Measurements from ENCODE around the gene TRPM7.
A peak's percentile ranks its signal among the peaks of the same experiment; 100 is the strongest.
"Not testable (repeated sequence)": the region's sequence is repeated elsewhere in the genome, so short reads cannot be mapped to it uniquely, and the experiment has no call there.

The TRPM7 gene

DNA sequence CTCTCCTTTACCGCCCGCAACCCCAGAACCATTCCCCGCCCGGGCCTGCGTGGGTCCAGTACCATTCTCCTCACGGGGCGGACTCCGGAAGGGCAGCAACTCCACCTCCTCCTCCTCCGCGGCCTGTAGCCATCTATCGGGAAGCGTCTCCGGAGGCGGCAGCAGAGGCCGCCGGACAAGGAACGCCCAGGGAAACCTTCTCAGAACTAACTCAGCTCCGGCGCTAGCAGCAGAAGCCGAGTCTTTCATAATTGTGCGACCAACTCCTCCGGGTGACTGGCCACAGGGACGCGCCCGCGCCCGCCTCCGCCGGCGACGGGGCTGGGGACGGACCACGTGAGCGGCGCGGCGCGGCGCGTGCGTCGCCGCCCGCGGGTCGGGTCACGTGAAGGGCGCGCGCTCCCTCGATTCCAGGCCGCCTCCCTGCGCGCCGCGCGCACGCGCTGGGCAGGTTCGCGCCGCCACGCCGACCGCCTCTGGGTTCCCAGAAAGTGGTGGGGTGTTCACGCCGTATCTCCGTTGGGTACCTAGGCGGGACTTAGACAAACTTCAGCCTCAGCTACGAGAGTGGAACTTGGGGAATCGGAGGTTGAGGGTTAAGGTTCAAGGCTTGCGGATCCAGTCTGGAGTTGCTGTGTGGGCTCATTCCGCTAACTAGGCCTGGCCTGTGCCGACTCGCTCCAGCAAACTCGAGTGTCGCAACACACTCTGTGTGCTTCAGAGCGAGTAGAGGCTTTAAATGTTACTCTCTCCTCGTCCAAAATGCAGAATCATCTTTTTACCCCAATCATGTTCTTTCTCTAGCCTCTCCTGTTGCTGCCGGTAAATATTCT, at the start of gene TRPM7:
Gene TRPM7 (minus strand): TSS at position 329 of the 833 bp plus-strand sequence. CDS start 264 bp downstream, at position 65.
- DNase-seq (ENCODE audit: extremely low read depth in 1 of 2, low read depth in 1 of 2): peak; percentile 77 to 81

DNA sequence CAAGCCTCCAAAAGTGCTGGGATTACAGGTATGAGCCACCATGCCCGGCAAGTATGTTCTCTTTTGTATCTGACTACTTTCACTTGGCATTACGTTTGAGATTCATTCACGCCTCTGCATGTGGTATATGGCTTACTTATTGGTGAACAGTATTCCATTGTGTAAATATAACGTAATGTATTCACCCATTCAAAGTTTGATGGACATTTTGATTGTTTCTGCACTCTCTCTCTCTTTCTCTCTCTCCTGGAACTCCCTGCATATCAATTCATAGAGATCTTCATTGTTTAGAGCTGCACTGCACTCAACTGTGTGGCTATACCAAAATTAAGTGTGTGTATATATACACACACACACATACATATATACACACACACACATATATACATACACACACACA, 48.6 kb upstream of the TRPM7 start:
- DNase-seq (ENCODE audit: extremely low read depth in 1 of 2, low read depth in 1 of 2): no peak

DNA sequence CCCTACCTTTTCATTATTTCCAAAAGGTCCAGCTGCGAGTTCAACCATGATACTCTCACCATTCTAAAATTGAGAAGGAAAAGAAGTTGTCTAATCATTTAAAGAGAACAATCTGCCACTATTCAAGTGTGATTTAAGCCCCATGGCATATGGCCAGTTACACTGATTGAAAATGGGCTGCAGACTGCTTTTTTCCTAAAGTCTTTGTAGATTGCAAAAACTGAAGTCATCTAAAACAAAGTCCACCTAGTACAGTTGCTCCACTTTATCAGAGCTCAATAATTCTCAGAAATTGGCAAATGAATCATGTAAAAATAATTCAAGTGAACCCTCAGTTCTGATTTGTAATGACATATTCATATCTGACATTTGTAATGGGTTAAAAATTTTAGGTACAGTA, 39.7 kb upstream of the TRPM7 start:
- DNase-seq (ENCODE audit: extremely low read depth in 1 of 2, low read depth in 1 of 2): no peak

GRCh38 chr15:50718700-50719125, 32.1 kb upstream of the TRPM7 start:
- no peak for DNase-seq (ENCODE audit: extremely low read depth in 1 of 2, low read depth in 1 of 2)

DNA sequence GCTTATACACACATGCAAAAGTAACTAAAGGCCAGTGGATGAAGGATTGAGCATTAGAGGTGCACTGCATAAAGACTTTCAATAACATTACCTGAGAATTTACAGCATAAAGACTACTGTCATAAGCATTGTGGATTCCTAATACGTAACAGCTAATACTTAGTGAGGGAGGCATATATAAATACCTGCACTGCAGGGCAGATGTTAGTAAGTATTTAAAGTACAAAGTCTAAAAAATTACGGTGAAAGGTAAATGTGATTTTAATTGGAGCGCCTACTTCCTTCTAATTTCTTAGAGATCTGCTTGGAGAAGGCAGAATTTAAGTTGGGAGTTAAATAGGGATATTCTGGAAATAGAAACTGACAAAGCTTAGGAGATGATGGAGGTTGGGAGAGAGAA, 25.4 kb upstream of the TRPM7 start:
- no peak for DNase-seq (ENCODE audit: extremely low read depth in 1 of 2, low read depth in 1 of 2)

DNA sequence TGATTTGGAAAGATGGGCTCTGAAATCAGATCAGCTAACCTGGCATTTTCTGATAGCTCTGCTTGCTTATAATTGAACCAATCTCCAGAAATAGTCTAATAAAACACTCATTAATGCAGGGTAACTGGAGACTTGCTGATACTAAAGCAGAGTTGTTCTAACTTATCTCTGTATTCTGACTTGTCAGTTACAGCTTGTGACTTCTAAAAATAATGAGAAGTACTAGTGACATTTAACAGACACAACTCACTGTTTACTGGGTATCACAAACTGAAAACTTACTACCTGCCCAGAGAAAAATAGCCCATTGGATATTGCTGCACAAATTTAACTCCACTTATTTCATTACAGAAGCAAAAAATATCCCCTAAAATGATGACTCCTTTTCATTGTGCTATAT, 24.0 kb upstream of the TRPM7 start:
- DNase-seq (ENCODE audit: extremely low read depth in 1 of 2, low read depth in 1 of 2): no peak

- DNase-seq (ENCODE audit: extremely low read depth in 1 of 2, low read depth in 1 of 2): no peak
Observed at GRCh38 chr15:50707878-50708427, 21.4 kb upstream of the TRPM7 start.

DNA sequence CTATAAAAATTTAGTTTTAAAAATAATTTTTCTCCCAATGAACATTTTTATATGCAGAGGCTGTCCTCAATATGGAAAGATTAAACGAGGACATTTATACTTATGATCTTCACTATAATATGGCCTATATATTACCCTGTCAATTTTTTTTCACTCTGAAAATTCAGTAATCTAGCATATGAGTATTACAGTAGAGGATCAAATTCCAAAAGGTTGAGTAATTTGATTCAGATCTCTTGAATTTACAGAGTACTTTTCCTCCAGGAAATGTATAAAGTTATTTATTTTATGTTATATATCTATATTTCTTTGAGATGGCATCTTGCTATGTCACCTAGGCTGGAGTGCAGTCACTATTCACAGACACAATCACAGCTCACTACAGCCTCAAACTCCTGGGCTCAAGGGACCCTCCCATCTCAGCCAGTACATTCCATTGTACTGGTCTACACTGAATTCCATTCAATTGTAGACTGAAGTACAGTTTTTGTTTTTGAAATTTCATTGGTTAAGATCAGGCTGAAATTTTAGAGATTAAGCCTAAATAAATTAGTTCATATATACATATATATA, 16.3 kb upstream of the TRPM7 start:
- DNase-seq (ENCODE audit: extremely low read depth in 1 of 2, low read depth in 1 of 2): no peak

GRCh38 chr15:50698101-50698500, 11.5 kb upstream of the TRPM7 start:
- DNase-seq (ENCODE audit: extremely low read depth in 1 of 2, low read depth in 1 of 2): no peak

DNA sequence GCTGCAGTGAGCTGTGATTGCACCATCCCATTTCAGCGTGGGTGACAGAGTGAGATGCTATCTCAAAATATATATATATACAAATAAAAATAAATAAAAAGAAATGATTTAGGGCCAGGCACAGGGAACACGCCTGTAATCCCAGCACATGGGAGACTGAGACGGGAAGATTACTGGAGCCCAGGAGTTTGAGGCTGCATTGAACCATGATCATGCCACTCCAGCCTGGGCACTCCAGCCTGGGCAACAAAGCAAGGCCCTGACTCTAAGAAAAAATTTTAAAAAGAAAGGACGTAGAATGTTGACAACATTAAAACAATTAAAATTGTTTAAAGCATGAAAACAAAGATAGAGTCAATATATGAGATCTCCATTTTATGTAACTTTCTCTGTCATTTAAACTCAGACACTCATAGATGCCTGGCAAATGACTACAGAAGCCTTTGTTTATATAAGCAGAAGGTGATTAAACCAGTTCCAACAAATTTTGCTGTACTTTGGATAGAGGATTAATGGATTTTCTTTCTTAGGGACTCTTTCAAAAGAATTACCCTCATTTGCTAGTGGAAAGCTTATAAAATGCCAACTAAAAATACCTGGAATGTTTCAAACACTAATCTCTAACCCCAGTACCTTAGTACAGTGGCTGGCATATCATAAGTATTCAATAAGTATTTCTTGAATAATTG, 10.7 kb upstream of the TRPM7 start:
- no peak for DNase-seq (ENCODE audit: extremely low read depth in 1 of 2, low read depth in 1 of 2)

DNA sequence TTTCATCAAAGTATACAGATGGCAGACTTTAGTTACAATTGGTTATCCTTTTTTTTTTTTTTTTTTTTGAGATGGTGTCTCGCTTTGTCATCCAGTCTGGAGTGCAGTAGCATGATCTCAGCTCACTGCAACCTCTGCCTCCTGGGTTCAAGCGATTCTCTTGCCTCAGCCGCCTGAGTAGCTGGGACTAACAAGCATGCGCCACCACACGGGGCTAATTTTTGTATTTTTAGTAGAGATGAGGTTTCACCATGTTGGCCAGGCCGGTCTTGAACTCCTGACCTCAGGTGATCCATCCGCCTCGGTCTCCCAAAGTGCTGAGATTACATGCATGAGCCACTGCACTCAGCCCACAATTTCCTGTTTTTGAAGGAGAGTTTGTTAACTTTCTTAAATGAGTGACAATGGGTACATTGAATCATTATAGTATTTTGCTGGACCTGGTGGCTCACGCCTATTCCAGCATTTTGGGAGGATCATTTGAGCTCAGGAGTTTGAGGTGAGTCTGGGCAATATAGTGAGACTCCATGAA, 8.1 kb upstream of the TRPM7 start:
- DNase-seq (ENCODE audit: extremely low read depth in 1 of 2, low read depth in 1 of 2): not testable (repeated sequence)

- DNase-seq (ENCODE audit: extremely low read depth in 1 of 2, low read depth in 1 of 2): no peak
Observed at GRCh38 chr15:50687302-50687902, 805 bp upstream of the TRPM7 start.

DNA sequence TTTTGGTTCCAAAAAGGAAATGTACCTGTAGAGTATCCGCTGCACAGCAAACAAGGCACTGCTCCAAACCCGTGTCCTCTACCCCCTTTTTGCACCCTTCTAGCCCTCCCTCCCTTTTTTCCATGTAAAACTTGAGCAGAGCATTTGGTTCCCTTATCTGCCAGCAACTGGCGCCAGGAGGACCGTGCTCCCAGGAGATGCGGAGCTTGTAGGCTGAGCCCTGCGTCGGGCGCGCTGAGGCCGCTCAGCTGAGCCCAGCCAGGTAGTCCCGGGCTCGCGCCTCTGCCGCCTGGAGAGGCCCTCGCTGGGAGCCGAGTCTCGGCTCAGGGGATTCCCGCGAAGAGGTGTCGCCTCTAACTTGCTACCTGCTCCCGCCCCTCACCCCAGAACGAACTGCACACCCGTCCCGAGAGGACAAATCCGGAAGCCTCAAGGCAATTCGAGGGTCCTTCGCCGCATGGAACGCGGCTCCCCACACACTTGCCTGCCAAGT, 575 bp downstream of the TRPM7 start:
- DNase-seq (ENCODE audit: extremely low read depth in 1 of 2, low read depth in 1 of 2): peak; percentile 54 to 67

DNA sequence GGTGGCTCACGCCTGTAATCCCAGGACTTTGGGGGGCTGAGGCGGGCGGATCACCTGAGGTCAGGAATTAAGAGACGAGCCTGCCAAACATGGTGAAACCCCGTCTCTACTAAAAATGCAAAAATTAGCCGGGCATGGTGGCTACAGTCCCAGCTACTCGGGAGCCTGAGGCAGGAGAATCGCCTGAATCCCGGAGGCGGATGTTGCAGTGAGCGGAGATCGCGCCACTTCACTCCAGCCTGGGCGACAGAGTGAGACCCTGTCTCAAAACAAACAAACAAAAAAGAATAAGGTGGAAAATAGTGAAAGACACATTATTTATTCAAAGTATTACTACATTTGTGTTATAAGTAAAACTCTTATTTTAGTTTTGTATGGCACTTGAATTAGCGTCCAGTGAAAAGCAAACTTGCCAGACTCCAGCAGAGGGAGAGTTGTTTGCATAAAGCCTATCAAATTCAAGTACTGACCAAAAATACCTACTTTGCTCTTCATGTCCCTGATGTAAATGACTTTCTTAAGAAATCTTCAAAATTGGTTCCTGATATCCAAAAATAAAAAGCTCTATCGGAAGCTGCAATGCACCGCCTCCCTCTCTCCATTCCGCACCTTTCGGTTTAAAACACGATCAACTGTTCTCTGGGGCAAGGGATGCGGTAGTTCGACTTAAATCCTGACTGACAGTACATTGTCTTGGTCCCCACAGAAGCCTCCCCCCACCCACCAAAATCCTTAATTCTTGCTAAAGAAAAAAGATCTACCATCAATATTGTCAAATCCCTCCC, 1.2 kb downstream of the TRPM7 start:
- DNase-seq (ENCODE audit: extremely low read depth in 1 of 2, low read depth in 1 of 2): no peak

- DNase-seq (ENCODE audit: extremely low read depth in 1 of 2, low read depth in 1 of 2): no peak
Observed at GRCh38 chr15:50681467-50681866, 5.1 kb downstream of the TRPM7 start.

DNA sequence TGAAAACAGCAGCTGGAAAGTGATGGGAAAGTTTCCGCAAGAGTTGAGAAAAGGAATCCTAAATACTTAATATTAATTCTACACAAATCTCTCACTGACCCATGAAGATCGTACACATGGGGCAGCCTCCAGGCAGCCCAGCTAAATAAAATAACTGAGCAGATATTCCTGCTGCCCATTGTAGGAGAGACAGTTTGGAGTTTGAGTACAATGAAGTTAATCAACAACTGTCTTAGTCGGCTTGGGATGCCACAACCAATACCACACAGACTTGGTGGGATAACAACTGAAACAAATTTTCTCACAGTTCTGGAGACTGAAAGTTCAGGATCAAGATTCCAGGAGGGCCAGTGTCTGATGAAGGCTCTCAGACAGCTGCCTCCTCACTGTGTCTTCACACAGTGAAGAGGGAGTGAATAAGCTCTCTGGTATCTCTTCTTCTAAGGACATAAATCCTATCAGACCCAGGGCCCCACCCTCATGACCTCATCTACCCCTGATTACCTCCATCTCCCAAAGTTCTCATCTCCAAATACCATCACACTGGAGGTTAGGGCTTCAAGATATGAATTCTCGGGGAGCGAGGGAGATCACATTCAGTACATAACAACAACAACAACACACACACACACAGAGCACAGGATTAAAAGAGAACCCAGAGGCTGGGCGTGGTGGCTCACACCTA, 9.7 kb downstream of the TRPM7 start:
- DNase-seq (ENCODE audit: extremely low read depth in 1 of 2, low read depth in 1 of 2): no peak

- DNase-seq (ENCODE audit: extremely low read depth in 1 of 2, low read depth in 1 of 2): no peak
Observed at GRCh38 chr15:50675535-50676144, 11.0 kb downstream of the TRPM7 start.

GRCh38 chr15:50670115-50670514, 16.5 kb downstream of the TRPM7 start:
- no peak for DNase-seq (ENCODE audit: extremely low read depth in 1 of 2, low read depth in 1 of 2)

GRCh38 chr15:50669611-50670010, 17.0 kb downstream of the TRPM7 start:
- no peak for DNase-seq (ENCODE audit: extremely low read depth in 1 of 2, low read depth in 1 of 2)
